Osteoblast (primary cell): Measurements from ENCODE around the gene CNKSR3. TPM values are rescaled to one million over a fixed set of nuclear protein-coding genes. Genes with fewer than 3 reads are reported as not detected.

ENCODE experiments used
- DNase-seq: peaks from one replicate; pipeline ENCODE4 v3.0.0; 2011; ENCODE audit warnings: low spot score, mixed read lengths; ENCODE audit not compliant: insufficient read length; ENCODE audit errors: missing footprints
- H2AFZ ChIP-seq: 2 replicates; pipeline ENCODE4 v1.6.0; 2011; ENCODE audit warnings: mild to moderate bottlenecking, low read length
- H3K27ac ChIP-seq: 2 replicates; pipeline ENCODE4 v1.5.1; 2011; ENCODE audit warnings: mild to moderate bottlenecking, low read depth, low read length, moderate library complexity
- H3K27me3 ChIP-seq: 2 replicates; pipeline ENCODE4 v1.6.0; 2012; ENCODE audit warnings: mild to moderate bottlenecking, control low read depth, inconsistent platforms, low read length, moderate library complexity; ENCODE audit not compliant: insufficient read depth
- H3K36me3 ChIP-seq: 2 replicates; pipeline ENCODE4 v1.5.1; 2011; ENCODE audit warnings: mild to moderate bottlenecking, low read length, control low read depth, moderate library complexity; ENCODE audit not compliant: insufficient read depth
- H3K4me1 ChIP-seq: 2 replicates; pipeline ENCODE4 v1.5.1; 2011; ENCODE audit warnings: mild to moderate bottlenecking, low read length, control low read depth, moderate library complexity; ENCODE audit not compliant: insufficient read depth
- H3K4me2 ChIP-seq: 2 replicates; pipeline ENCODE4 v1.6.0; 2011; ENCODE audit warnings: mild to moderate bottlenecking, low read length; ENCODE audit not compliant: insufficient read depth
- H3K4me3 ChIP-seq: fragments of 200-600 bp; sonication (generic); 3 replicates; pipeline ENCODE4 v1.5.1; 2012; ENCODE audit warnings: mild to moderate bottlenecking, low read length, inconsistent platforms; ENCODE audit not compliant: insufficient read depth
- H3K79me2 ChIP-seq: 2 replicates; pipeline ENCODE4 v1.6.0; 2012; ENCODE audit warnings: mild to moderate bottlenecking, low read length, control low read depth, inconsistent platforms; ENCODE audit not compliant: insufficient read depth
- H3K9me3 ChIP-seq: 2 replicates; pipeline ENCODE4 v1.5.1; 2011; ENCODE audit warnings: low read depth, low read length, control low read depth
- H4K20me1 ChIP-seq: 2 replicates; pipeline ENCODE4 v1.6.0; 2012; ENCODE audit warnings: mild to moderate bottlenecking, low read length, control low read depth; ENCODE audit not compliant: insufficient read depth
- total RNA-seq: library from RNA; depleted of rRNA; stranded (reverse); fragments of >200 nt; gene quantifications from 2 replicates; pipeline ENCODE4 v1.2.3, GENCODE V29; 2012
- TF ChIP-seq, protein P1 (sequence below): IDR thresholded peaks from 2 replicates; pipeline ENCODE4 v1.5.1; 2011; ENCODE audit warnings: mild to moderate bottlenecking, low read depth, low read length, moderate library complexity; ENCODE audit errors: extremely low read depth

The CNKSR3 gene
- total RNA-seq, 1 donor, result 5.4 TPM

DNA sequence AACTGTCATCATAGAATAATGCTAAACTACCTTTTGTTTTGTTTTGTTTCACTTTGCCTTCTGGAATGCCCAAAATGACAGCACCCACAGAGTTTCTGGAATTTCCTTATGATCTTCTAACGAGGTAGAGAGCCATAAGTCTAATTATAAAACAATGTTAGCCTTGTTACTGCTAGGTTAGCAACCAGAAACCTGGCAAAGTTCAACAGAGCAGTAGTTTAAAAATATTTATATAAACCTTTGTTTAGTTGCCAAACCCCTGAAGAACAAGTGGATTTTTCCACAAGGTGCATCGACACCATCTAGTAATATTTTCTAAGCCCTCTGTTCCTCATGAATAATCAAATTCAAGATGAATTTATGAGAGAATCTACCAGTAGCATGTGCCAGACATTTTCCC, 126.3 kb downstream of the CNKSR3 start:
- no peak for DNase-seq
- H3K4me3 ChIP-seq, result no peak overlapping the region
- H3K4me2 ChIP-seq, result no peak overlapping the region
- no peaks in the 10 kb centered on the region for H3K36me3 ChIP-seq
- peaks cover 16% of the 10 kb centered on the region for H3K4me1 ChIP-seq
- no peaks in the 10 kb centered on the region for H4K20me1 ChIP-seq
- no peak overlapping the region for H2AFZ ChIP-seq
- peaks cover under 1% of the 10 kb centered on the region for H3K9me3 ChIP-seq
- H3K79me2 ChIP-seq, result no peaks in the 10 kb centered on the region
- H3K27me3 ChIP-seq, result peaks cover 5% of the 10 kb centered on the region
- H3K27ac ChIP-seq, result no peak overlapping the region
- TF ChIP-seq, protein P1, sequence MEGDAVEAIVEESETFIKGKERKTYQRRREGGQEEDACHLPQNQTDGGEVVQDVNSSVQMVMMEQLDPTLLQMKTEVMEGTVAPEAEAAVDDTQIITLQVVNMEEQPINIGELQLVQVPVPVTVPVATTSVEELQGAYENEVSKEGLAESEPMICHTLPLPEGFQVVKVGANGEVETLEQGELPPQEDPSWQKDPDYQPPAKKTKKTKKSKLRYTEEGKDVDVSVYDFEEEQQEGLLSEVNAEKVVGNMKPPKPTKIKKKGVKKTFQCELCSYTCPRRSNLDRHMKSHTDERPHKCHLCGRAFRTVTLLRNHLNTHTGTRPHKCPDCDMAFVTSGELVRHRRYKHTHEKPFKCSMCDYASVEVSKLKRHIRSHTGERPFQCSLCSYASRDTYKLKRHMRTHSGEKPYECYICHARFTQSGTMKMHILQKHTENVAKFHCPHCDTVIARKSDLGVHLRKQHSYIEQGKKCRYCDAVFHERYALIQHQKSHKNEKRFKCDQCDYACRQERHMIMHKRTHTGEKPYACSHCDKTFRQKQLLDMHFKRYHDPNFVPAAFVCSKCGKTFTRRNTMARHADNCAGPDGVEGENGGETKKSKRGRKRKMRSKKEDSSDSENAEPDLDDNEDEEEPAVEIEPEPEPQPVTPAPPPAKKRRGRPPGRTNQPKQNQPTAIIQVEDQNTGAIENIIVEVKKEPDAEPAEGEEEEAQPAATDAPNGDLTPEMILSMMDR, result no peak

DNA sequence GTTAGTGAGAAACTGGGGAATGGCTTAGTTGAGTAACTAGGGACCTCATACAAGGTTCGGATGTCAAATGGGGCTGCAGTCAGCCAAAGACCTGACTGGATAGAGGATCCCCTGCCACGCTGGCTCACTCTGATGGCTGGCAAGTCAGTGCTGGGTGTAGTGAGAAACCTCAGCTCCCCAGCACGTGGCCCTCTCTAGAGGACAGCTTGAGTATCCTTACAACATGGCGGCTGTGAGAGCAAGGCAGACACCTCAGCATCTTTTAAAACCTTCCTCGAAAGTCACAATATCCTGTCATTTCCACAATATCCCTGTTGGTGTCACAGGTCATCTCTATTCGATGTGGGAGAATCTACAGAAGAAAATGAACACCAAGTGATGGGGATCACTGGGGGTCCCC, 127.2 kb downstream of the CNKSR3 start:
- Histone ChIP-seq H2AFZ (no peak overlapping the region), H3K4me3 (no peak overlapping the region), H3K36me3 (no peaks in the 10 kb centered on the region), H3K9me3 (no peaks in the 10 kb centered on the region), H3K27me3 (peaks cover 5% of the 10 kb centered on the region), H4K20me1 (no peaks in the 10 kb centered on the region), H3K79me2 (no peaks in the 10 kb centered on the region), H3K27ac (no peak overlapping the region), H3K4me2 (no peak overlapping the region), H3K4me1 (peaks cover 13% of the 10 kb centered on the region)
- no peak for DNase-seq
- TF ChIP-seq, protein P1, result no peak

DNA sequence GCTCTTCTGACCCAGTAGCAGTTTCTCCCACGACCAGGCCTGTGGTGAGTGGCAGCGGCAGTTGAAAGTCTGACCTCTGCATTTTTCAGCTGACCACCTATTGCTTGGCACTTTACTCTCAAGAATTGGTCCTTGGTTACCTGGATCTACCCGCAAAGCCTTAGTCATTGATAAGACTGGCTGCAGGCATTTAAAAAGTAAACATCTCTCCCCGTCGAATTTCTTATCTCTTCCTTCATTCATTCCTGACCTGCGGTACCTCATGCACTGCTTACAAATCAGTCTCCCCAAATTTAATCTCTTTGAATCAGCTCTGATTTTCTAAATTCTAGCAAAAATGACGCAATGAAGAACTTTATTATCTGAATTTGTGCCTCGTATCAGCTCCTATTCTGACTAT, 127.7 kb downstream of the CNKSR3 start:
- Histone ChIP-seq H3K4me2 (no peak overlapping the region), H3K36me3 (no peaks in the 10 kb centered on the region), H3K4me1 (peaks cover 10% of the 10 kb centered on the region), H3K9me3 (no peaks in the 10 kb centered on the region), H4K20me1 (no peaks in the 10 kb centered on the region), H3K79me2 (no peaks in the 10 kb centered on the region), H3K27ac (no peak overlapping the region), H2AFZ (no peak overlapping the region), H3K4me3 (no peak overlapping the region), H3K27me3 (peaks cover 5% of the 10 kb centered on the region)
- no peak for DNase-seq
- TF ChIP-seq, protein P1, result no peak

DNA sequence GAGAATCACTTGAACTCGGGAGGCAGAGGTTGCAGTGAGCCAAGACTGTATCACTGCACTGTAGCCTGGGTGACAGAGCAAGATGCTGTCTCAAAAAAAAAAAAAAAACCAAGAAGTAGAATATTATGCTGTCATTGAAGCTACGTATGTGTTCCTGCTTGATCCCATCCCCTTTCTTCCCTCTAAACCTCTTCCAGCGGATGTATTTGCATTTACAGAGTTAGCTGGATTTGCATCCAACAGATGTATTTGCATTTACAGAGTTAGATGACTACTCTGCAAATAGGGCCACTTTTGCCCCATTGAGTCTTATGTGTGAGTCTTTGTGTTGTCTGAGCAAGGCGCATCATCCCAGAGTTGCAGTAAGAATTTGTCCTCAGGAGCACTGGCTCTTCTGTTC, 128.9 kb downstream of the CNKSR3 start:
- no peak overlapping the region for H3K27ac ChIP-seq
- H3K4me3 ChIP-seq, result no peak overlapping the region
- no peaks in the 10 kb centered on the region for H4K20me1 ChIP-seq
- H2AFZ ChIP-seq, result no peak overlapping the region
- no peak overlapping the region for H3K4me2 ChIP-seq
- no peaks in the 10 kb centered on the region for H3K9me3 ChIP-seq
- TF ChIP-seq, protein P1, result no peak
- H3K4me1 ChIP-seq, result peaks cover under 1% of the 10 kb centered on the region
- no peaks in the 10 kb centered on the region for H3K36me3 ChIP-seq
- no peak for DNase-seq
- H3K79me2 ChIP-seq, result no peaks in the 10 kb centered on the region
- peaks cover 5% of the 10 kb centered on the region for H3K27me3 ChIP-seq
